Motor neuron (in vitro differentiated cells): ENCODE results near the gene IL7R. TPM values are rescaled to one million over a fixed set of nuclear protein-coding genes. Genes with fewer than 3 reads are reported as not detected.

Source experiments
- ATAC-seq, 8 experiments: fragments of 200-7000 bp; cut with Tn5 transposase; replicated peaks in 6 of 8; 2 replicates each; pipeline ENCODE4 v1.8.0; 2021; ENCODE audit warnings: mild to moderate bottlenecking in 8 of 8, moderate library complexity in 8 of 8
- H3K27ac ChIP-seq, 2 donors: fragments of 250-450 bp; sonication (Bioruptor Pico); 2 replicates each; pipeline ENCODE4 v1.9.0; 2021; ENCODE audit warnings: antibody characterized with exemption in 2 of 2, mild to moderate bottlenecking in 2 of 2, moderate library complexity in 1 of 2
- H3K4me1 ChIP-seq, 2 donors: fragments of 250-450 bp; sonication (Bioruptor Pico); replicated peaks in 1 of 2; 2 replicates each; pipeline ENCODE4 v1.6.1; 2021; ENCODE audit warnings: antibody characterized with exemption in 2 of 2, mild to moderate bottlenecking in 2 of 2, moderate library complexity in 1 of 2
- H3K4me3 ChIP-seq, 5 donors: fragments of 250-450 bp; sonication (Bioruptor Pico); 2 replicates each; pipeline ENCODE4 v1.9.0; 2021; ENCODE audit warnings: antibody characterized with exemption in 5 of 5, mild to moderate bottlenecking in 5 of 5, moderate library complexity in 4 of 5
- WGBS, 10 experiments: fragments of 450-650 bp; shearing (Covaris generic); methylation state at CpG; one replicate each; pipeline ENCODE4 v1.0.0; 2022; 5-methylcytosine and 5-hydroxymethylcytosine counted together
- in situ Hi-C, 9 experiments: fragments of 400-800 bp; cut with MboI; loops; one replicate each; pipeline ENCODE4 v1.15.0; 2021; ENCODE audit warnings: low sequenced_read_pairs in 9 of 9, low pct_unique_long_range_greater_than_20kb in 2 of 9; ENCODE audit not compliant: unreplicated experiment in 9 of 9
- total RNA-seq, 8 experiments: library from RNA; unstranded; fragments of 300-600 nt; gene quantifications; 2 replicates each; pipeline versions ENCODE4 v1.2.3 to v1.2.4, GENCODE V29; 2022

Gene IL7R
- total RNA-seq = 1 to 10 TPM in 4 of 8 experiments, under 1 TPM in 3, not detected in 1; 0.08 to 1.5 (median 1.0) TPM

GRCh38 chr5:35856765-35857351 is at the start of gene IL7R:
IL7R (plus strand) TSS chr5:35856891; CDS start chr5:35856978, 87 bp downstream.
- no peak for ATAC-seq
- 0 to 60% (median 29%) methylated on average over 1 of the region's 1 CpG; no CpG with 5 or more reads in 3 of the 10 experiments for WGBS, 10 experiments
- no peak within 1 kb of the TSS for H3K4me3 ChIP-seq
- no peak within 1 kb of the TSS for H3K27ac ChIP-seq
- in situ Hi-C loops = no loop called here
- H3K4me1 ChIP-seq = peaks cover 5 to 8% of the 10 kb centered on the region in 2 donors

- in situ Hi-C loops = no loop called here
- no peak overlapping the region for H3K4me3 ChIP-seq
- H3K4me1 ChIP-seq = no peaks in the 10 kb centered on the region
- ATAC-seq = no peak
- no peak overlapping the region for H3K27ac ChIP-seq
Measured at GRCh38 chr5:35810601-35811000, 46.1 kb upstream of the IL7R start.

- Histone ChIP-seq H3K4me3 (no peak overlapping the region), H3K27ac (no peak overlapping the region), H3K4me1 (no peaks in the 10 kb centered on the region)
- no peak for ATAC-seq
- in situ Hi-C loops = no loop called here
- WGBS, 10 experiments = 28 to 85% (median 74%) methylated on average over 1 to 3 of the region's 3 CpGs
Measured at GRCh38 chr5:35811108-35811741, 45.5 kb upstream of the IL7R start.

GRCh38 chr5:35813521-35813920 is 43.2 kb upstream of the IL7R start:
- in situ Hi-C loops = no loop called here
- ATAC-seq = no peak

GRCh38 chr5:35815089-35815936 is 41.4 kb upstream of the IL7R start:
- H3K27ac ChIP-seq = no peak overlapping the region
- peak in 3 of 8 experiments; percentile 33 to 72 (median 62) for ATAC-seq
- in situ Hi-C loops = no loop called here
- H3K4me1 ChIP-seq = no peaks in the 10 kb centered on the region
- WGBS, 10 experiments = 50 to 98% (median 88%) methylated on average over 2 to 7 of the region's 10 CpGs
- no peak overlapping the region for H3K4me3 ChIP-seq

More at GRCh38 chr5:35813521-35813920, 43.2 kb upstream of the IL7R start:
- no peaks in the 10 kb centered on the region for H3K4me1 ChIP-seq
- no peak overlapping the region for H3K4me3 ChIP-seq
- no peak overlapping the region for H3K27ac ChIP-seq
- WGBS, 10 experiments = 0 to 83% (median 17%) methylated on average over 1 of the region's 1 CpG; no CpG with 5 or more reads in 2 of the 10 experiments

- H3K4me1 ChIP-seq = no peaks in the 10 kb centered on the region
- no peak for ATAC-seq
- H3K27ac ChIP-seq = no peak overlapping the region
- in situ Hi-C loops = no loop called here
- H3K4me3 ChIP-seq = no peak overlapping the region
- WGBS, 10 experiments = 0 to 79% (median 40%) methylated on average over 1 to 4 of the region's 4 CpGs; no CpG with 5 or more reads in 3 of the 10 experiments
Measured at GRCh38 chr5:35816881-35817521, 39.7 kb upstream of the IL7R start.

- no peaks in the 10 kb centered on the region for H3K4me1 ChIP-seq
- H3K4me3 ChIP-seq = no peak overlapping the region
- ATAC-seq = no peak
- WGBS, 10 experiments = 63 to 100% (median 82%) methylated on average over 1 to 2 of the region's 2 CpGs; no CpG with 5 or more reads in 2 of the 10 experiments
- in situ Hi-C loops = no loop called here
- no peak overlapping the region for H3K27ac ChIP-seq
Measured at GRCh38 chr5:35819026-35819425, 37.7 kb upstream of the IL7R start.

- no peak overlapping the region for H3K4me3 ChIP-seq
- H3K4me1 ChIP-seq = no peaks in the 10 kb centered on the region
- WGBS, 10 experiments = 80 to 100% (median 91%) methylated on average over 1 of the region's 1 CpG; no CpG with 5 or more reads in 3 of the 10 experiments
- H3K27ac ChIP-seq = no peak overlapping the region
- in situ Hi-C loops = no loop called here
- no peak for ATAC-seq
Measured at GRCh38 chr5:35819668-35820067, 37.0 kb upstream of the IL7R start.

GRCh38 chr5:35820735-35821134 is 36.0 kb upstream of the IL7R start:
- Histone ChIP-seq H3K4me3 (no peak overlapping the region), H3K27ac (no peak overlapping the region), H3K4me1 (no peaks in the 10 kb centered on the region)
- in situ Hi-C loops = no loop called here
- 30 to 90% (median 54%) methylated on average over 1 to 3 of the region's 4 CpGs for WGBS, 10 experiments
- no peak for ATAC-seq

GRCh38 chr5:35821513-35821912 is 35.2 kb upstream of the IL7R start:
- 25 to 93% (median 80%) methylated on average over 1 to 2 of the region's 2 CpGs; no CpG with 5 or more reads in 1 of the 10 experiments for WGBS, 10 experiments
- H3K4me3 ChIP-seq = no peak overlapping the region
- in situ Hi-C loops = no loop called here
- H3K4me1 ChIP-seq = no peaks in the 10 kb centered on the region
- no peak for ATAC-seq
- H3K27ac ChIP-seq = no peak overlapping the region

- in situ Hi-C loops = no loop called here
- ATAC-seq = no peak
- Histone ChIP-seq H3K4me1 (no peaks in the 10 kb centered on the region), H3K4me3 (no peak overlapping the region), H3K27ac (no peak overlapping the region)
- 47 to 94% (median 90%) methylated on average over 1 to 7 of the region's 8 CpGs for whole genome bisulfite sequencing, 10 experiments
Measured at GRCh38 chr5:35822511-35822910, 34.2 kb upstream of the IL7R start.

- in situ Hi-C loops = no loop called here
- ATAC-seq = no peak
- WGBS, 10 experiments = 42 to 91% (median 65%) methylated on average over 1 to 4 of the region's 7 CpGs; no CpG with 5 or more reads in 2 of the 10 experiments
- Histone ChIP-seq H3K4me1 (no peaks in the 10 kb centered on the region), H3K27ac (no peak overlapping the region), H3K4me3 (no peak overlapping the region)
Measured at GRCh38 chr5:35823347-35824098, 33.2 kb upstream of the IL7R start.
